ENCODE measurements around the gene ESX1.

GRCh38 chrX:104285201-104285600, 30.5 kb upstream of the ESX1 start:
- TF ChIP-seq POLR2A (IDR thresholded peaks at IDR 0.05) (no peak), CTCF (IDR thresholded peaks at IDR 0.05) (no peak)

Measured in heart left ventricle (tissue), 13 donors.